Stimulated activated CD8-positive, alpha-beta memory T cell treated with anti-CD3 and anti-CD28 coated beads, Interleukin-7, amount 100 ng/mL, for 48 hours (primary cell): ENCODE measurements around the gene KRTAP10-8.
"Not testable (repeated sequence)": the region's sequence is repeated elsewhere in the genome, so short reads cannot be mapped to it uniquely, and the experiment has no call there.

Experiments
- DNase-seq, 2 donors: peaks; one replicate each; pipeline ENCODE4 v3.0.0-alpha.2; 2020; ENCODE audit warnings: low read depth in 1 of 2; ENCODE audit errors: extremely low read depth in 1 of 2

KRTAP10-8 gene, protein sequence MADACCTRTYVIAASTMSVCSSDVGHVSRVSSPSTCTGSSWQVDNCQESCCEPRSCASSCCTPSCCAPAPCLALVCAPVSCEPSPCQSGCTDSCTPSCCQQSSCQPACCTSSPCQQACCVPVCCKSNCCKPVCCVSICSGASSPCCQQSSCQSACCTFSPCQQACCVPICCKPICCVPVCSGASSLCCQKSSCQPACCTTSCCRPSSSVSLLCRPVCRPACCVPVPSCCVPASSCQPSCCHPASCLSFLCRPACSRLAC

DNA sequence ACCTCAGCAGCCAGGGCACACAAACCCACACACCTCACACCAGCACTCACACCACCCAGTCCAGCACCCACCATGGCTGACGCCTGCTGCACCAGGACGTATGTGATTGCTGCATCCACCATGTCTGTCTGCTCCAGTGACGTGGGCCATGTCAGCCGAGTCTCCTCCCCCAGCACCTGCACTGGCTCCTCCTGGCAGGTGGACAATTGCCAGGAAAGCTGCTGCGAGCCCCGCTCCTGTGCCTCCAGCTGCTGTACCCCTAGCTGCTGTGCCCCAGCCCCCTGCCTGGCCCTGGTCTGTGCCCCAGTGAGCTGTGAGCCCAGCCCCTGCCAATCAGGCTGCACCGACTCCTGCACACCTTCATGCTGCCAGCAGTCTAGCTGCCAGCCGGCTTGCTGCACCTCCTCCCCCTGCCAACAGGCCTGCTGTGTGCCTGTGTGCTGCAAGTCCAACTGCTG, at the start of gene KRTAP10-8:
TSS of gene KRTAP10-8 (plus strand) at position 51 of the 458 bp plus-strand sequence. CDS start at position 73, 22 bp downstream.
- DNase-seq: no peak

DNA sequence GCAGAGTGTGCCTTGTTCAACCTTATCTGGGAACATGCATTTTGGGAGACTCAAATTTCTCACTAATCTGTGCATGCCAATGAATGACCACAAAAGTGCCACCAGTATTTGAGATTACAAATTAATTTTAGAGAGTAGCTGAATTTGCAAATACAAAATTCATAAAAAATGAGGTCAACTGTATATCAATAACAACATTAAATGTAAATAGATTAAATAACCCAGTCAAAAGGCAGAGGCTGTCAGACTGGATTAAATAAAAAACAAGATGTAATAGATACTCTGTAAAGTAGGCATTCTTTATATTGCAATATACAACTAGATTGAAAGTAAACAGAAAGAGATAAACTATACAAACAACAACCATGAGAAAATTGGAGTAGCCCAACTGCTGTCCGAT, 47.8 kb upstream of the KRTAP10-8 start:
- DNase-seq: no peak

DNA sequence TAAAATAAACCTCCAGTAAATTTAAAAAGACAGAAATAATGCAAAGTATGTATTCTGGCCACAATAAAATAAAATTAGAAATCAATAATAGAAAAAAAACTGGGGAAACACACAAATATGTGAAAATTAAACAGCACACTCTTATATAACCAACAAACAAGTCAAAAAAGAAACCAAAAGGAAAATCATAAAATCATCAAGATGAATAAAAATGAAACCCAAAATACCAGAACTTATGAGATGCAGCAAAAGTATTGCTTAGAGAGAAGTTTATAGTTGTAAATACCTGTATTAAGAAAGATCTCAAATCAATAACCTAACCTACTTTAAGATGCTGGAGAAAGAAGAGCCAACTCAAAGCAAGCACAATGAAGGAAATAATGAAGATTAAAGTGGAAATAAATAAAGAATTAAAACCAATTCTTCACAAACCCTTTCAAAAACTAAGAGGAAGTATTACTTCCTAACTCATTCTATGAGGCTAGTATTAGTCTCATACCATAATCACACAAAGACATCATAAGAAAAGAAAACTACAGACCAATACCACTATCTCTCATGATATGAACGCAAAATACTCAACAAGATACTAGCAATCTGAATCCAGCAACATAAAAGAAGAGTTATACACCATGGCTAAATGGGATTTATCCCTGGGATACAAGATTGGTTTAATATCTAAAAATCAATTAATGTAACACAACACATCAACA, 46.8 kb upstream of the KRTAP10-8 start:
- DNase-seq: no peak

DNA sequence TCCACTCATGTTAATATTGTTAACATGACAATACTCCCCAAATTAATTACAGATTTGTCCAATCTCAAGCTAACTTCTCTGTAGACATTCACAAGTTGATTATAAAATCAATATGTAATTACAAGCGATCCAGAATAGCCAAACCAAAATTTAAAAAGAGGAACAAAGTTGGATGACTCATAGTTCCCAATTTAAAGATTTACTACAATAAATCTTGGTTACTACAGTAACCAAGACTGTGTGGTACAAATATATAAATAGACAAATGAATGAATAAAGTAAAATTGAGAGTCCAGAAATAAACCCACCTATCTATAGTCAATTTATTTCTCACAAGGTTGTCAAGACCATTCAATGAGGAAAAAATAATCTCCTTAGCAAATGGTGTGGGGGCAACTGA, 45.5 kb upstream of the KRTAP10-8 start:
- DNase-seq: no peak

DNA sequence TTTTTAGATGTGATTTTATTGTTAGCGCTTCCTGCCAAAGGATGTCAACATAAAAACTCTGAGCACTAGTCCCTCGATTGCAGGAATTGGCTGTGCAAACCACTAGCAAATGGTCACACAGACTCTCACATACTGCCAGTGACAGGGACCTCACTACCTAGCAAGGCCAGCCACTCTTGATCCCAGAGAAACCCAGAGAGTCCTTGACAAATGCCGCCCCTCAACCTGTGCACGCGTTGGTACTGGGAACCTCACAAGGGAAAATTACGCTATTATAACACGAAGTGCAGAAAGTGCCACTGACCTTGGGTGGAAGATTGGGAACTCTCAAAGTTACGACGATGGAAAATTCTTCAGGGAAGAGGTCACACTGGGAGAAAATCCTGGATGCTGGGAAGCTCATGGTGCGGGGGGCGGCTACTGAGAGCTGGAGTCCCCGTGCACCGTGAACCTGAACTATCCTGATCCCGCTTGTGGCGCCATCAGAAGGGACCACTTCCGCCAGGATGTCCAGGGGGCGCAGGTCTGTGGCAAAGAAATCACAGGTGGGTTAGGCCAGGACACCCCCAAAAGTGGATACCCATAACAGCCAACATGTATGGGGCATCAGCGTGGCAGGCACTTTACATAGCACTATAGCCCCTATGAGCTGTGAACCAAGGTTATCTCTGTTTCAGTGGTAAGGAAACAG, 44.3 kb upstream of the KRTAP10-8 start:
- DNase-seq: no peak

DNA sequence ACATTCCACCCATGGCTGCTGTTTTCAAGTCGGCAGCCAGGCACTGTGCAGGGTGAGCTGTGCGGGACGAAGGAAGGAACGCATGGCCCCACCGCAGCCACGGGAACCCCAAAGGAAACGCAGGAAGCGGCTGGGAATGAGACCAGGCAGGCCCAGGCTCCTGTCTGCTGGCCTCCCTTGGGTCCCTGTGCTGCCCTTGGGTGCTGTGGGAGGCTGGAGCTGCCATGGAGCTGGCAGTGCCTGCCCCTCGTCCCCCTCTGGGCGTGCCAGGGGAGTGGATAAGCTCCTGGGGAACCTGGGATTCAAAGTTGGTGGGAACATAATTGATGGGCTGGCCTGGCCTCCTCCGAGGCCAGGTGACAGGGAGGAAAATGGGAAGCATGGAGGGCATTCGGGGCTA, 43.6 kb upstream of the KRTAP10-8 start:
- no peak for DNase-seq

DNA sequence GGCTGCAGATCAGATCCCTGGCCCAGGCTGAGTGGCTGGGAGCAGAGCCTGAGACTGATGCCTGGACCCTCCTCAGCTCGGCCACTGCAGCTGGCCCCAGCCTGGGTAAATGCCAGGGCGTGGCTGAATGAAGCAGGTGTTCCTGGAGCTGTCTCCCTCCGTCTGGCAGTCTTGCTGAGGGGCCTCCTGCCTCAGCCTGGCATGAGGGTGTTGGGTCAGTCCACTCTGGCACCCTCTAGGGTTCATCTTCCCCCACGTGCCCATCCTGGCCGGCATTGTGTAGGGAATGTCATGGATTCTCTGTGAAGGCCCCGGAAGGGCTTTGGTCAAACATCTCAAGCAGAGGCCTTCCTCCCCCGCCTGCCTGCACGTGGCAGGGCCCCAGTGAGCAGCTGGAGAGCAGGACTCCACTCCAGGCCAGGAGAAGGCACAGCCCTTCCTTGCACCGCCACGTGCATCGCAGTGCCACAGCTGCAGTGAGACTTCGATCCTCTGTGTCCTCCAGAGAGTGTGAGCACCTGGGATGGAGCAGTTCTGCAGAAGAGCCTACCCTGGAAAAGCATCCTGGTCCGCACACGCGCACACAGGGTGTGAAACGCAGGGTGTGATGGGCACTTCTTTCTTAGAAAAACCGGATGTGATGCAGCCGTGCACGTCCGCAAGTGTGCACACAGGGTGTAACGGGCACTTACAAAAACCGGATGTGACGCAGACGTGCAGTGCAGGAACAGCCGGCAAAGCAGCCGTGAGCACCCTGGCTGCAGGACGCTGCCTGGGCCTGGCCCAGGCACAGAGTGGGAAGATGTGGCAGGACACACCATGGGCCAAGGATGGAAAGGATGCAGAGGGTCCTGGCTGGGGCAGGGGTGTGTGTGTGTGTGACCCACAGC, 43.0 kb upstream of the KRTAP10-8 start:
- DNase-seq: no peak

DNA sequence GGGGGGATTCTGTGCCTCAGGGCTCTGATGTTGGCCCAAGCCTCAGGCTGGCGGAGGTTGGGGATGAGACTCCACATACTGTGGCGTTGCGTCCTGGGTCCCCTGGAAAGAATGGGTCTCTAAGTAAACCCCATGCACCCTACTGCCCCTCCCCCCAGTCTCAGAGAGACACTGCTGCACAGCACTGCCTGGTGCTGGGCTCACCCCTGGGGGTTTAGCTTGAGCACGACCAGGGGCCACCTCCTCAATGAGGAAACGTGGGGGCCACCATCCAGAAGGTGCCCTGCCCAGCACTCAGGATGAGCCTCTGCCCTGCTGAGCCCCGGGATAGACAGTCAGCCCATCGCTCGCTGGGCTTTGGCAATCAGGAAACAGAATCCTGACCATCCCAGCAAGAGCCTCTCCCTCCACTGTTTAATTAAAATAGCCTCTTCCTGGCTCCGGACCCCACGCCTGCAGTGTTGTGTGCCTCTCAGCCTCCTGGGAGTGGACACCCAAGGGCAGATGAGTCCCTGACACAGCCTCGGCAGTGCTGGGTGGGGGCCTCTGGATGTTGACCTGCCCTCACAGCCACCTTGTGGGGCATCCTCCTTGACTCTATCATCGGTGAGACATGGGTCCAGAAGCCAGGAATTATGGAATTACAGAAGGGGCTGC, 41.9 kb upstream of the KRTAP10-8 start:
- no peak for DNase-seq

DNA sequence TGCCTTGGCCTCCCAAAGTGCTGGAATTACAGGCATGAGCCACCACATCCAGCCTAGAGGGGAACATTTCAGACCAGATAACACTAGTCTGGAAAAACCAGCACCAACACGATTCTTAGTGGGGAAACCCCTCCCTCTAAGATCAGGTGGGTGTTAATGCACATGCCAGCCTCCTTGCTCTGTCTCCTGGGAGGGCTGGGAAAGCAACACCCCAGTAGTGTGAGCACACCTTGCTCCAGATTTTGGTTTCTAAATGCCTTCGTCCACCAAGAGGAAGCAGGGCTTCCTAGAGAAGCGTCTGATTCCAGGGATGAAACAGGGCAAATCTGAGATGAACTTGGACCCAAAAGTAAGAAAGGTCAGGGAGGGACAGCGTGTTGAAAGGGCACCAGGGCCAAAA, 40.6 kb upstream of the KRTAP10-8 start:
- DNase-seq: no peak

DNA sequence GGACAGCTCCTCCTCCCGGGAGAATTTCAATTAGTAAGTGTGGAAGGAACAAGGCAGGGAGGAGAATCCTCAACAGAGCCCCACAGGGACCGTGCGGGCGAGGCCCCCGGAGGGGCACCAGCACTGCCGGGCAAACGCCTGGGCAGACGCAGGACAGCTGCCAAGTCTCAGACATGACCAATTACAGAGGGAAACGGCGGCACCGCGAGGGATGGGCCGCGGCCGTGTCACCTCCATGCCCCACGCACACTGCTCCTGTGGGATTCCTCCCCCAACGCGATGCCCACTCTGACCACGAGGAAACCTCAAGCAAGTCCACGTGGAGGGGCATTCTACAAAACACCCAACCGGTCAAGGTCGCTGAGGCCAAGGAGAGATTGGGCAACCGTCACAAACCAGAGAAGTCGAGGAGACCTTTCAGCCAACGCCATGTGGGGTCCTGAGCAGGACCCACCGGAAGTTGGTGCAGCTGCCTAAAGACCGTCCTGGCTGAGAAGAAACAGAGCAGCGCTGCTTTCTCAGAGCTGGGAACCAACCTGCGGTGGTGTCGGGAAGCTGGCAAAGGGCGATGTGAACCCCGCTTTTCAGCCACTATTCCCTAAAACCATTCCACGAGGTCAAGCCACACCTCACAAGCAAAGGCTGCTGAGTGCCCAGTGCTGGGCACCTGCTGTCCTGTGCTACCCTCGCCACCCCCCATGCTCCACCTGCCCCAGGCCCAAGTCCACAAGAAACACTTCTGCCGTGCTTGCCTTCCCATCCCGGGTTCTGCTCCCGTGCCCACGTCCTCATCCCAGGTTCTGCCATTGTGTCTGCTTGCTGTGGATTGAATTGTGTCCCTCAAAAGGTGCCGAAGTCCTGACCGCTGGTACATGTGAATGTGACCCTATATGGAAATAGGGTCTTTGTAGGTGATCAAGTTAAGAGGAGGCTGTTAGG, 39.8 kb upstream of the KRTAP10-8 start:
- DNase-seq: no peak

DNA sequence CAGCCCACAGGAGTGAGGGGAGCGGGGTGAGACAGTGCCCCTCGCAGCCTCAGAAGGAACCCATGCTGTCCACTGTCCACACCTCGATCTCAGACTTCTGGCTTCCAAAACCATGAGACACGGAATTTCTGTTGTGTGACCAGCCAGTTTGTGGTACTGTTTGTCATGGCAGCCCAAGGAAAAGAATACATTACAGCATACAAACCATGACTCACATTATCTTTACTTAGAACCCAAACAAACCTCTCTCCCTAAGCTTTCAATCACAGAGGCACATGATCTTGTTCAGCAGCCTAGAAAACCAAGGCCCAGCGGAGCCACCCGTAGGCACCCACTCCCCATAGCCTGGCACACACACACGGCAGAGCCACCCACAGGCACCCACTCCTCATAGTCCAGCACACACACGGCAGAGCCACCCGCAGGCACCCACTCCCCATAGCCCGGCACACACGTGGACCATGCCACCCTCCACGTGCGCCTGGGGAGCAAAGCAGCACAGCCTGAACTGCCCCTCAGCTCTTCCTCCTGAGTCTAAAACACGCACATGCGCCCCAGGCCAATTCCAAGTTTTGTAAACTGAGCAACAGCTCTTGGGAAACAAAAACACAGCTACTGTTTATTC, 38.8 kb upstream of the KRTAP10-8 start:
- DNase-seq: no peak

DNA sequence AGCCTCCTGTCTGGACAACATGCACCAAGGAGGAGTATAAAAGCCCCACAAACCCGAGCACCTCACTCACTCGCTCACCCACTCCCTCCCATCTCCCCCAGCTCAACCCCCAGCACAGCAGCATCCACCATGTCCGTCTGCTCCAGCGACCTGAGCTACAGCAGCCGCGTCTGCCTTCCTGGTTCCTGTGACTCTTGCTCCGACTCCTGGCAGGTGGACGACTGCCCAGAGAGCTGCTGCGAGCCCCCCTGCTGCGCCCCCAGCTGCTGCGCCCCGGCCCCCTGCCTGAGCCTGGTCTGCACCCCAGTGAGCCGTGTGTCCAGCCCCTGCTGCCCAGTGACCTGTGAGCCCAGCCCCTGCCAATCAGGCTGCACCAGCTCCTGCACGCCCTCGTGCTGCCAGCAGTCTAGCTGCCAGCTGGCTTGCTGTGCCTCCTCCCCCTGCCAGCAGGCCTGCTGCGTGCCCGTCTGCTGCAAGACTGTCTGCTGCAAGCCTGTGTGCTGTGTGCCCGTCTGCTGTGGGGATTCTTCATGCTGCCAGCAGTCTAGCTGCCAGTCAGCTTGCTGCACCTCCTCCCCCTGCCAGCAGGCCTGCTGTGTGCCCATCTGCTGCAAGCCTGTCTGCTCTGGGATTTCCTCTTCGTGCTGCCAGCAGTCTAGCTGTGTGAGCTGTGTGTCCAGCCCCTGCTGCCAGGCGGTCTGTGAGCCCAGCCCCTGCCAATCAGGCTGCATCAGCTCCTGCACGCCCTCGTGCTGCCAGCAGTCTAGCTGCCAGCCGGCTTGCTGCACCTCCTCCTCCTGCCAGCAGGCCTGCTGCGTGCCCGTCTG, 38.0 kb upstream of the KRTAP10-8 start, which contains the start of gene KRTAP10-4:
TSS of gene KRTAP10-4 (plus strand) at position 100 of the 827 bp plus-strand sequence. CDS start at position 130, 30 bp downstream.
- DNase-seq: not testable (repeated sequence)

DNA sequence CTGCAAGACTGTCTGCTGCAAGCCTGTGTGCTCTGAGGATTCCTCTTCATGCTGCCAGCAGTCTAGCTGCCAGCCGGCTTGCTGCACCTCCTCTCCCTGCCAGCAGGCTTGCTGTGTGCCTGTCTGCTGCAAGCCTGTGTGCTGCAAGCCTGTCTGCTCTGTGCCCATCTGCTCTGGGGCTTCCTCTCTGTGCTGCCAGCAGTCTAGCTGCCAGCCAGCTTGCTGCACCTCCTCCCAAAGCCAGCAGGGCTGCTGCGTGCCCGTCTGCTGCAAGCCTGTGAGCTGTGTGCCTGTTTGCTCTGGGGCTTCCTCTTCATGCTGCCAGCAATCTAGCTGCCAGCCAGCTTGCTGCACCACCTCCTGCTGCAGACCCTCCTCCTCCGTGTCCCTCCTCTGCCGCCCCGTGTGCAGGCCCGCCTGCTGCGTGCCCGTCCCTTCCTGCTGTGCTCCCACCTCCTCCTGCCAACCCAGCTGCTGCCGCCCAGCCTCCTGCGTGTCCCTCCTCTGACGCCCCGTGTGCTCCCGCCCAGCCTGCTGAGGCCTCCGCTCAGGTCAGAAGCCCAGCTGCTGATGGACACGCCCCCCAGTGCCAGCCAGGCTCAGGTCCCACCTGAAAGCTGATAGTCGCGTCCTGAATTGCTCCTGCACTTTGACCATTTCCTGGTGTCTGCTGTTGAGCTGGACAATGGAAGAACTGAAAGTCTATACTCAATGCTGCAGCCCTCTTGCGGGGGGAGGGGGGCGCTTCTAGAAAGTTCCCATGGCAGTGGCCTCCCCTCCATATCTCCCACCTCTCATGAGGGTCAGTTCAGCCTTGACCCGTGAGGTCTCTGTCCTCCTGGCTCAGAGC, 37.2 kb upstream of the KRTAP10-8 start:
- DNase-seq: no peak

DNA sequence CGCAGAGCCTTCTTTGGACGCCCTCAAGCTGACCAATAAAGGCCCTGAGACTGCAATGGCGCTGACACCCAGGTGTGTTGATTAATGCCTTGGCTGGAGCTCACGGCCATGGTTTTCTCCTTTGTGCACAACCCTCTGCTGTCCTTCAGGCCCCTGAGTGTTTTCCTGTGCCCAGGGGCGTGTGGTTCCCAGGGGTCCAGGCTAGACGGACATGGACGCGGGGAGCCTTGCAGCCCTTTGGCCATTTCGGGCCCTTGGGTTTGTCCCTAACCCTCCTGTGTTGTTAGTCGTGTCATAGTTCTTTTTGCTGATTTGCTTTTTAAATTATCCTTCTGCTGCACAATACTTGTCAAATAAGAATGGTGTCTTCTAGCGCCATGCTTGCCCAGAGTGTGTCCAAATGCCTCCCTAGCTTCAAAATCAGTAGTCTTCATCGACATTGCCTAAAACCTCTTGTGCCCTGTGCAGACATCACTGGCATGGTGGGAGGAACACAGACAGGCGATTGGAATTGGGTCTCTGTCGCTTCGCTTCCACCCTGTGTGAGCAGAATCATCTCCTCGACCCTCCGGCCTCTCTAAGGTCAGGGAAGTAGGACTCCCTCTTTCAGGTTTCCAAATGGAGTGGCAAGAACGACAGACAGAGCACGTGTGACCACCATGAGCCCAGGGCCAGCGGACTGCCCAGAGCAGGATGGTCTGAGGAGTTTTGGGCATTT, 36.4 kb upstream of the KRTAP10-8 start:
- DNase-seq: no peak

DNA sequence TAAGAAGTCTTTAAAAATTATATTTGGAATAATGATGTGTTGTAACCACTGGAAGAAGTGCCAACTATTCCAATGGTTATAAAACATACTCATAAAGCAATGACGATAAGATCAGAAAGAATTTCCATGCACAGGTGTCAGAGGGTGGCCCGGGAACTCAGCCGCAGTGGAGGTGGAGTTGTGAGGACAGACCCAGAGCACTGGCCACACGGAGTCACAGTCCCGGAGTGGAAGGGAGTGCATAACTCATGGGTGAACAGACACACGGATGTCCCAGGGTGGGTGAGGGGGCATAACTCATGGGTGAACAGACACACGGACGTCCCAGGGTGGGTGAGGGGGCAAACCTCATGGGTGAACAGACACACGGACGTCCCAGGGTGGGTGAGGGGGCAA, 35.9 kb upstream of the KRTAP10-8 start:
- no peak for DNase-seq

DNA sequence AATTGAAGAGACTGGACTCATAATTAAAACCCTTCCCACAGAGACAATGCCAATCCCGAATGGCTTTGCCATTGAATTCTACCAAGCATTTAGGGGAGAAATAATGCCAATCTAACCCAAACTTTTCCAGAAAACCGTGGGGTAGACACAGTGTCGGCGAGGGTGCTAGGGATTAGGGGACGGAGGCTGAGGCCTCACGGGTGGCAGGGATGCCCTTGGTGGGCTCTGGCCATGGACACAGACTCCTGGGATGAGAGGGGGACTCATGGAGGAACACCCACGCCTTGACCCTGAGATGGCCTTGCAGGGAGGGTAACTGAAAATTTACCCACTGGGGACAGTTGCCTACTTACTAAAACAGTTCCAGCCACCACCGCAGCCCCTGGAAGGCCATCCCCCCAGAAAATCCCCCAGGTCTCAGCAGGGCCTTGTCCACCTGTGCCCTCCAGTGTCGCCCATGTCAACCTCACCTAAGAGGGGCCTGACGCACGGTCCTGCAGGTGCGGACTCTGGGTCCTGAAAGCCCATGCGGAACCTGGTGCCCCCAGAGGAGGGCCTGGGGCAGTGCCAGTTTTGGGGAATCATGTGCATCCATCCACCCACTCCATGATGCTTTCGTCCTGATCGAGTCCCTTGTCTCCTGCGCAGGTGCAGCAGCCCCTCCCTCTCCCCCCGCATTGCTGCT, 33.4 kb upstream of the KRTAP10-8 start:
- no peak for DNase-seq
